Ovary (tissue), 9 donors: ENCODE measurements around the gene ZSCAN32. TPM values are rescaled to one million over a fixed set of nuclear protein-coding genes. Genes with fewer than 3 reads are reported as not detected.

Experiments
- DNase-seq, 5 donors: peaks; one replicate each; pipeline ENCODE4 v3.0.0-alpha.2; 2019 to 2020
- H3K27ac ChIP-seq, 2 donors: fragments of 200-600 bp; one replicate each; pipeline versions ENCODE4 v1.5.1 to v1.8.0; 2019 to 2022
- H3K27me3 ChIP-seq: fragments of 200-600 bp; one replicate; pipeline ENCODE4 v1.8.0; 2022
- H3K36me3 ChIP-seq: fragments of 200-600 bp; sonication (generic); one replicate; pipeline ENCODE4 v1.5.1; 2019
- H3K4me1 ChIP-seq: one replicate; pipeline ENCODE4 v1.8.1; 2013; ENCODE audit warnings: mild to moderate bottlenecking, moderate library complexity; ENCODE audit not compliant: insufficient read depth
- H3K4me3 ChIP-seq: fragments of 200-600 bp; sonication (generic); one replicate; pipeline ENCODE4 v1.5.1; 2017
- H3K9me3 ChIP-seq, 2 donors: fragments of 200-600 bp in 1 of 2; sonication (generic) in 1 of 2; one replicate each; pipeline versions ENCODE4 v1.5.1 to v1.8.1; 2013 to 2019; ENCODE audit warnings: mild to moderate bottlenecking in 1 of 2, moderate library complexity in 1 of 2
- CTCF ChIP-seq, 3 donors: fragments of 450-650 bp in 2 of 3; fragments of 200-600 bp in 1 of 3; IDR thresholded peaks; one replicate each; pipeline versions ENCODE4 v1.5.1 to v1.8.0; 2016 to 2022; ENCODE audit warnings: antibody characterized with exemption in 3 of 3, mild to moderate bottlenecking in 1 of 3
- EP300 ChIP-seq: sonication (generic); formaldehyde crosslinking; IDR thresholded peaks from one replicate; pipeline ENCODE4 v1.6.1; 2017; ENCODE audit warnings: antibody characterized with exemption
- POLR2A ChIP-seq: fragments of 450-650 bp; IDR thresholded peaks from one replicate; pipeline ENCODE4 v1.6.1; 2017; ENCODE audit warnings: antibody characterized with exemption, mild to moderate bottlenecking, moderate library complexity
- WGBS, 3 donors: extraction: QIAGEN DNeasy Blood & Tissue Kit in 1 of 3; methylation state at CpG; one replicate each; pipeline versions ENCODE4 v1.1.5 to v1.1.7; 2013 to 2017; 5-methylcytosine and 5-hydroxymethylcytosine counted together
- intact Hi-C, 4 donors: fragments of 100-400 bp; cut with DNase I; formaldehyde crosslinking; loops; one replicate each; pipeline versions ENCODE4 v1.11.0 to v1.15.1; 2022 to 2023
- polyA plus RNA-seq, 2 donors: library from polyadenylated mRNA; stranded (reverse); fragments of 200-250 nt in 1 of 2; fragments of 350-450 nt in 1 of 2; fragmentation: Illumina TruSeq in 1 of 2; extraction: RNeasy Lipid Tissue Mini Kit (QIAGEN cat#74804) in 1 of 2; gene quantifications; one replicate each; pipeline ENCODE4 v1.2.3, GENCODE V29; 2013 to 2014
- total RNA-seq, 7 donors: library from RNA; depleted of rRNA in 2 of 7; stranded (reverse); fragments of >200 nt in 2 of 7; fragmentation: NEBNext Ultra II Directional in 3 of 7; extraction: Animal tissue kit (Norgen Biotek cat#: 25700) in 3 of 7; gene quantifications; one replicate each; pipeline versions ENCODE4 v1.1.0 to v1.2.4, GENCODE V29; 2016 to 2023
- donor health status: DM: no; HTN: no; CAD: no; lungs with moderate emphysema.
- donor health status: DM: no; HTN: no; CAD: no.
- donor health status: Bipolar disorder and iron deficiency.
- donor health status: DM: yes; HTN: yes; CAD: no.
- donor health status: DM: no; HTN: no; CAD: no.
- donor health status: DM: yes; HTN: yes; CAD: no.

The ZSCAN32 gene
- total and polyA plus RNA-seq, 9 donors: 8.0 to 15.4 (median 8.9) TPM

DNA sequence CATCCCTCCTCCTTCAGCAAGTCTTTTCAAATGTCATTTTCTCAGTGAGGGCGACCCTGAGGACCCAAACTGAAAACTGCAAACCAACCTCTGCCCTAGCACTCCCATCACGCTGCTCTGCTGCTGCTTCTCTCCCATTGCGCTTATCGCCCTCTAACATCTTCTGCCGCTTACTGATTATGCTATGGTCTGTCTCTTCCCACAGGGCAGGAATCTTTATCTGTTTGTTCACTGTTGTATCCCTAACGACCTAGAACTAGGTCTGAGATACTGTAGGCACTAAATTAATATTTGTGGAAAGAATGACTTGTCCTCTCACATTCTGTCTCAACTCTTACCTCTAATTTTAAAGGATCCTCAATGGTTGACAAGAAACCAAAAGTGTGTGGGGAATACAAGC, 12.5 kb downstream of the ZSCAN32 start:
- H3K9me3 ChIP-seq: peaks cover 19 to 55% of the 10 kb centered on the region in 2 donors
- intact Hi-C loops: no loop called here
- H3K27me3 ChIP-seq: no peaks in the 10 kb centered on the region
- DNase-seq: no peak
- no peaks in the 10 kb centered on the region for H3K4me1 ChIP-seq
- H3K4me3 ChIP-seq: no peak overlapping the region
- TF ChIP-seq EP300: no peak
- no peak for TF ChIP-seq CTCF (IDR thresholded peaks at IDR 0.05)
- no peak for TF ChIP-seq POLR2A
- 93 to 96% (median 95%) methylated on average over 6 of the region's 6 CpGs for WGBS, 3 donors
- H3K27ac ChIP-seq: no peak overlapping the region
- H3K36me3 ChIP-seq: no peaks in the 10 kb centered on the region

GRCh38 chr16:3383045-3383448, 17.8 kb downstream of the ZSCAN32 start:
- peaks cover 41 to 57% of the 10 kb centered on the region in 2 donors for H3K9me3 ChIP-seq
- DNase-seq: no peak
- 95 to 98% (median 97%) methylated on average over 10 of the region's 10 CpGs for WGBS, 3 donors

DNA sequence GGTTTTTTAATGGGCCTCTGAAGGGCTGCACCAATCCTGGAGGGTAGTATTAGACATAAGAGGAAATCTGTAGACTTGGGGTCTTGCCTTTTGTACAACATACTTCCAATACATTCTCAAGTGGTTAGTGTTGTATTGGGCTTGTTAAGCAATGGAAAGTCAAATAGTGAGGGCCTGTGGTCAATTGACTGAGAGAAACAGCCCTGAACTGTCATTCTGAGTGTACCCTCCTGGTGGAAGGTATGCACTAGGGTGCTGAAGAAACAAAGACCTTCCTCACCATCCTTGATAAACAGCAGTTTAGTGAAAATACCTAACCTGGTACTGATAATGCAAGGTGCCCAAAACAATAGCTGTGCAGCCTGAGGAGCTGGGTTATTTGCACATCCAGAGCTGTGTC, 22.9 kb downstream of the ZSCAN32 start:
- Histone ChIP-seq H3K4me1 (no peaks in the 10 kb centered on the region), H3K9me3 (peaks cover 26 to 43% of the 10 kb centered on the region in 2 donors), H3K27ac (no peak overlapping the region), H3K4me3 (no peak overlapping the region), H3K27me3 (no peaks in the 10 kb centered on the region), H3K36me3 (no peaks in the 10 kb centered on the region)
- TF ChIP-seq POLR2A (no peak), EP300 (no peak), CTCF (IDR thresholded peaks at IDR 0.05) (no peak)
- intact Hi-C loops: no loop called here
- DNase-seq: no peak

More at GRCh38 chr16:3383045-3383448, 17.8 kb downstream of the ZSCAN32 start:
- Histone ChIP-seq H3K4me1 (no peaks in the 10 kb centered on the region), H3K36me3 (no peaks in the 10 kb centered on the region), H3K4me3 (no peak overlapping the region), H3K27ac (no peak overlapping the region), H3K27me3 (no peaks in the 10 kb centered on the region)
- TF ChIP-seq EP300 (no peak), CTCF (IDR thresholded peaks at IDR 0.05) (no peak)
- intact Hi-C loops: no loop called here

- no peak for TF ChIP-seq CTCF (IDR thresholded peaks at IDR 0.05)
- no peak for TF ChIP-seq POLR2A
- TF ChIP-seq EP300: no peak
- Histone ChIP-seq H3K4me1 (no peaks in the 10 kb centered on the region), H3K9me3 (peaks cover 12 to 25% of the 10 kb centered on the region in 2 donors), H3K27me3 (no peaks in the 10 kb centered on the region), H3K36me3 (no peaks in the 10 kb centered on the region), H3K4me3 (no peak overlapping the region), H3K27ac (no peak overlapping the region)
- 91 to 94% (median 92%) methylated on average over 5 of the region's 5 CpGs for WGBS, 3 donors
- intact Hi-C loops: no loop called here
- DNase-seq: no peak
Observed at GRCh38 chr16:3375680-3376079, 25.1 kb downstream of the ZSCAN32 start.

DNA sequence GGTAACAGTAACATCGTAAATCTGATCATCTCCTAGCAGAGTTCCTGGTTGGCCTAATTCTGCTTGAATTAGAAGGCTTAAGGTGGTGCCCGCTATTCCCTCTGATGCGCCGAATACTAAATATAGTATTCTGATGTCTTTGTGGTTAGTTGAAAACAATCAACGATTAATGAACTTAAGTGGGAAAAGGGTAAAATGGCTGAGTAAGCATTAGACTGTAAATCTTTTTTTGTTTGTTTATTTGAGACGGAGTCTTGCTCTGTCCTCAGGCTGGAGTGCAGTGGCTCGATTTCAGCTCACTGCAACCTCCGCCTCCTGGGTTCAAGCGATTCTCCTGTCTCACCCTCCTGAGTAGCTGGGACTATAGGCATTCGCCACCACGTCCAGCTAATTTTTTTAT, 31.7 kb downstream of the ZSCAN32 start:
- H3K36me3 ChIP-seq: no peaks in the 10 kb centered on the region

More for the DNA sequence above, 31.7 kb downstream of the ZSCAN32 start:
- intact Hi-C loops: no loop called here
- H3K27me3 ChIP-seq: no peaks in the 10 kb centered on the region
- H3K27ac ChIP-seq: no peak overlapping the region
- DNase-seq: no peak
- no peak for TF ChIP-seq POLR2A
- no peak for TF ChIP-seq EP300
- no peak for TF ChIP-seq CTCF (IDR thresholded peaks at IDR 0.05)
- no peak overlapping the region for H3K4me3 ChIP-seq
- no peaks in the 10 kb centered on the region for H3K4me1 ChIP-seq
- 92 to 93% (median 93%) methylated on average over 11 of the region's 11 CpGs for WGBS, 3 donors
- H3K9me3 ChIP-seq: peaks cover under 1 to 6% of the 10 kb centered on the region in 2 donors
